H1 (cell line): Measurements from ENCODE around the gene CNOT3. TPM values are rescaled to one million over a fixed set of nuclear protein-coding genes. Genes with fewer than 3 reads are reported as not detected.

Experiments used
- CTCF ChIA-PET: fragments of 300-600 bp; sonication (Branson Sonifier 250); formaldehyde crosslinking; loops from one replicate; lab custom pipeline; 2021; ENCODE audit not compliant: partially characterized antibody; lab: Charles Lee
- POLR2A ChIA-PET: fragments of 300-600 bp; sonication (Branson Sonifier 250); formaldehyde crosslinking; loops from one replicate; lab custom pipeline; 2021; ENCODE audit warnings: inconsistent platforms; ENCODE audit not compliant: partially characterized antibody; lab: Charles Lee
- DNase-seq, 2 experiments: peaks; one replicate each; pipeline versions ENCODE4 v3.0.0 to v3.0.0-alpha.2; 2010 to 2022; ENCODE audit warnings: low spot score in 2 of 2, low read depth in 1 of 2, mixed read lengths in 1 of 2
- FAIRE-seq: peaks from 2 replicates; lab custom pipeline; 2011; peaks lifted over from hg19 to GRCh38; lab: Jason Lieb, UNC
- H2AFZ ChIP-seq: 2 replicates; pipeline ENCODE4 v1.8.1; 2012; ENCODE audit warnings: low read length, inconsistent platforms
- H2AK5ac ChIP-seq: 2 replicates; pipeline ENCODE4 v1.6.1; 2013; ENCODE audit warnings: low read depth, low read length
- H2BK120ac ChIP-seq: replicated peaks from 2 replicates; pipeline ENCODE3; 2013; ENCODE audit warnings: low read depth, low read length, inconsistent platforms
- H2BK12ac ChIP-seq: 2 replicates; pipeline ENCODE4 v1.6.1; 2013; ENCODE audit warnings: low read depth, low read length
- H2BK15ac ChIP-seq: 2 replicates; pipeline ENCODE4 v1.6.1; 2013; ENCODE audit warnings: low read length
- H2BK20ac ChIP-seq: 2 replicates; pipeline ENCODE4 v1.6.1; 2013; ENCODE audit warnings: low read length
- H2BK5ac ChIP-seq: 2 replicates; pipeline ENCODE4 v1.6.1; 2013; ENCODE audit warnings: low read depth, low read length
- H3K14ac ChIP-seq: 2 replicates; pipeline ENCODE4 v1.6.1; 2013; ENCODE audit warnings: inconsistent platforms; ENCODE audit not compliant: insufficient read length
- H3K18ac ChIP-seq: 2 replicates; pipeline ENCODE4 v1.6.1; 2013; ENCODE audit warnings: low read length; ENCODE audit errors: extremely low read depth
- H3K23ac ChIP-seq: 2 replicates; pipeline ENCODE4 v1.6.1; 2013; ENCODE audit warnings: inconsistent platforms; ENCODE audit not compliant: insufficient read length
- H3K23me2 ChIP-seq: 2 replicates; pipeline ENCODE4 v1.6.1; 2013; ENCODE audit warnings: low read depth, low read length
- H3K27ac ChIP-seq: 2 replicates; pipeline ENCODE4 v1.6.1; 2011; ENCODE audit warnings: low read depth, low read length, inconsistent platforms
- H3K27me3 ChIP-seq, 4 experiments: replicated peaks in 1 of 4; 1 replicate in 1 of 4; 2 replicates in 3 of 4; pipeline versions ENCODE4 v1.6.1 to v1.8.1; 2011 to 2013; ENCODE audit warnings: low read length in 3 of 4, mild to moderate bottlenecking in 3 of 4, inconsistent platforms in 2 of 4, mixed read lengths in 2 of 4, moderate library complexity in 1 of 4; ENCODE audit not compliant: control insufficient read depth in 3 of 4, insufficient read depth in 3 of 4; ENCODE audit errors: extremely low read depth in 1 of 4
- H3K36me3 ChIP-seq, 4 experiments: 2 replicates each; pipeline versions ENCODE4 v1.6.1 to v1.8.1; 2011 to 2013; ENCODE audit warnings: mild to moderate bottlenecking in 4 of 4, low read length in 3 of 4, moderate library complexity in 2 of 4, control low read depth in 1 of 4, inconsistent platforms in 1 of 4; ENCODE audit not compliant: insufficient read depth in 4 of 4, control insufficient read depth in 2 of 4
- H3K4ac ChIP-seq: replicated peaks from 2 replicates; pipeline ENCODE3; 2013; ENCODE audit warnings: low read length, low read depth, mixed read lengths, inconsistent platforms; ENCODE audit not compliant: insufficient read length
- H3K4me1 ChIP-seq, 4 experiments: replicated peaks in 1 of 4; 1 replicate in 1 of 4; 2 replicates in 3 of 4; pipeline versions ENCODE4 v1.6.1 to v1.8.1; 2011 to 2013; ENCODE audit warnings: low read length in 3 of 4, inconsistent platforms in 2 of 4, mixed read lengths in 1 of 4; ENCODE audit not compliant: insufficient read depth in 4 of 4, control insufficient read depth in 3 of 4
- H3K4me2 ChIP-seq, 2 experiments: 2 replicates each; pipeline versions ENCODE4 v1.6.1 to v1.8.1; 2011 to 2013; ENCODE audit warnings: low read depth in 2 of 2, low read length in 2 of 2, control low read depth in 1 of 2, inconsistent platforms in 1 of 2, mild to moderate bottlenecking in 1 of 2; ENCODE audit not compliant: insufficient read depth in 1 of 2
- H3K4me3 ChIP-seq, 4 experiments: fragments of 200-600, 300-600 bp in 1 of 4; sonication (generic), shearing (Covaris generic), sonication (Bioruptor Twin) in 1 of 4; 2 replicates each; pipeline versions ENCODE4 v1.5.1 to v1.8.1; 2011 to 2016; ENCODE audit warnings: low read length in 4 of 4, low read depth in 3 of 4, control low read depth in 2 of 4, inconsistent platforms in 2 of 4, mild to moderate bottlenecking in 2 of 4, mixed read lengths in 1 of 4, moderate library complexity in 1 of 4; ENCODE audit not compliant: insufficient read depth in 2 of 4; ENCODE audit errors: extremely low read depth in 1 of 4
- H3K56ac ChIP-seq: replicated peaks from 2 replicates; pipeline ENCODE3; 2013; ENCODE audit warnings: low read depth, mild to moderate bottlenecking, mixed read lengths, low read length, inconsistent platforms; ENCODE audit not compliant: insufficient read length
- H3K79me1 ChIP-seq: 2 replicates; pipeline ENCODE4 v1.6.1; 2013; ENCODE audit warnings: low read depth, low read length, control low read depth
- H3K79me2 ChIP-seq, 2 experiments: 2 replicates each; pipeline versions ENCODE4 v1.6.1 to v1.8.1; 2012 to 2013; ENCODE audit warnings: low read length in 2 of 2, mild to moderate bottlenecking in 2 of 2, inconsistent platforms in 1 of 2; ENCODE audit not compliant: insufficient read depth in 2 of 2, control insufficient read depth in 1 of 2
- H3K9ac ChIP-seq, 4 experiments: replicated peaks in 1 of 4; 1 replicate in 1 of 4; 2 replicates in 3 of 4; pipeline versions ENCODE4 v1.6.1 to v1.8.1; 2011 to 2013; ENCODE audit warnings: low read depth in 3 of 4, low read length in 3 of 4, control low read depth in 2 of 4, mild to moderate bottlenecking in 2 of 4, moderate library complexity in 2 of 4, inconsistent platforms in 1 of 4; ENCODE audit errors: extremely low read depth in 1 of 4
- H3K9me3 ChIP-seq, 2 experiments: 2 replicates each; pipeline versions ENCODE4 v1.6.1 to v1.8.1; 2012 to 2013; ENCODE audit warnings: mild to moderate bottlenecking in 2 of 2, moderate library complexity in 2 of 2, control low read depth in 1 of 2, inconsistent platforms in 1 of 2, low read depth in 1 of 2, low read length in 1 of 2, mixed read lengths in 1 of 2; ENCODE audit not compliant: insufficient read depth in 2 of 2
- H4K20me1 ChIP-seq, 2 experiments: replicated peaks in 1 of 2; 2 replicates each; pipeline versions ENCODE3 to v1.8.1; 2011 to 2013; ENCODE audit warnings: inconsistent platforms in 2 of 2, low read length in 2 of 2, mild to moderate bottlenecking in 1 of 2; ENCODE audit not compliant: insufficient read depth in 2 of 2, control insufficient read depth in 1 of 2
- H4K5ac ChIP-seq: 2 replicates; pipeline ENCODE4 v1.6.1; 2013; ENCODE audit warnings: low read length, low read depth, mixed read lengths, inconsistent platforms; ENCODE audit not compliant: insufficient read length
- H4K8ac ChIP-seq: 2 replicates; pipeline ENCODE4 v1.8.0; 2013; ENCODE audit warnings: mild to moderate bottlenecking, moderate library complexity, low read length, inconsistent platforms; ENCODE audit not compliant: insufficient read depth; ENCODE audit errors: extremely low read depth
- H4K91ac ChIP-seq: replicated peaks from 2 replicates; pipeline ENCODE3; 2013; ENCODE audit warnings: low read length, mixed read lengths, inconsistent platforms; ENCODE audit not compliant: insufficient read length
- ATF2 ChIP-seq: IDR thresholded peaks from 2 replicates; pipeline ENCODE4 v1.6.1; 2012; ENCODE audit warnings: low read length, inconsistent platforms
- CREB1 ChIP-seq: IDR thresholded peaks from 2 replicates; pipeline ENCODE4 v1.6.1; 2012; ENCODE audit warnings: inconsistent platforms
- CTCF ChIP-seq, 3 experiments: IDR thresholded peaks; 1 replicate in 2 of 3; 2 replicates in 1 of 3; pipeline versions ENCODE4 v1.5.1 to v1.6.1; 2011; ENCODE audit warnings: low read length in 3 of 3, mild to moderate bottlenecking in 3 of 3, inconsistent platforms in 2 of 3, low read depth in 1 of 3, moderate library complexity in 1 of 3; ENCODE audit not compliant: insufficient read depth in 1 of 3; ENCODE audit errors: control extremely low read depth in 1 of 3
- HDAC6 ChIP-seq: IDR thresholded peaks from one replicate; pipeline ENCODE4 v1.7.1; 2012; ENCODE audit warnings: low read depth, mild to moderate bottlenecking, inconsistent platforms, low read length, moderate library complexity
- JUN ChIP-seq: IDR thresholded peaks from 2 replicates; pipeline ENCODE4 v1.6.1; 2011; ENCODE audit warnings: low read depth, mild to moderate bottlenecking, improper control_type of control experiment, low read length
- NRF1 ChIP-seq: IDR thresholded peaks from 2 replicates; pipeline ENCODE4 v1.6.1; 2011; ENCODE audit warnings: mild to moderate bottlenecking, low read depth, low read length, improper control_type of control experiment
- SP2 ChIP-seq: IDR thresholded peaks from 2 replicates; pipeline ENCODE4 v1.6.1; 2012; ENCODE audit warnings: mild to moderate bottlenecking, low read length, inconsistent platforms
- SUZ12 ChIP-seq: fragments of 200-600 bp; sonication (generic); IDR thresholded peaks from 2 replicates; pipeline ENCODE4 v1.6.1; 2012; ENCODE audit warnings: mild to moderate bottlenecking, inconsistent platforms, low read length, moderate library complexity, mixed read lengths
- TAF1 ChIP-seq: IDR thresholded peaks from 2 replicates; pipeline ENCODE4 v1.6.1; 2011; ENCODE audit warnings: mild to moderate bottlenecking, low read depth, low read length
- ZNF274 ChIP-seq: IDR thresholded peaks from 2 replicates; pipeline ENCODE4 v1.7.0; 2012; ENCODE audit warnings: low read length, borderline replicate concordance; ENCODE audit errors: extremely low read depth
- WGBS, 2 experiments: shearing (Covaris generic) in 1 of 2; methylation state at CpG; one replicate each; pipeline versions ENCODE4 v1.1.6 to v1.1.7; 2013 to 2015; ENCODE audit warnings: low lambda C conversion rate in 2 of 2, mixed read lengths in 2 of 2, inconsistent platforms in 1 of 2, low coverage in 1 of 2, missing lambda C conversion rate in 1 of 2; ENCODE audit not compliant: insufficient replicate concordance in 2 of 2, insufficient coverage in 1 of 2, insufficient read length in 1 of 2; ENCODE audit errors: extremely low coverage in 1 of 2, missing lambda C conversion rate in 1 of 2; 5-methylcytosine and 5-hydroxymethylcytosine counted together
- polyA plus RNA-seq, 7 experiments: library from polyadenylated mRNA; depleted of rRNA in 3 of 7; stranded (reverse) in 5 of 7; unstranded in 2 of 7; fragments of >200 nt in 5 of 7; fragments of 200-250 nt in 2 of 7; gene quantifications; 1 replicate in 5 of 7; 2 replicates in 1 of 7; 4 replicates in 1 of 7; pipeline versions ENCODE4 v1.2.1 to v1.2.3, GENCODE V29; 2011 to 2013; ENCODE audit warnings: missing spikeins in 2 of 7, mixed read lengths in 2 of 7
- total RNA-seq: library from RNA; stranded (reverse); fragmentation: NEBNext Ultra II Directional; extraction: Animal tissue kit (Norgen Biotek cat#: 25700); gene quantifications from 2 replicates; pipeline ENCODE4 v1.2.1, GENCODE V29; 2021

CNOT3 gene
- total and polyA plus RNA-seq, 2 of the 8 experiments (the other 6 are each of a cell fraction or from before 2014, with no cell fraction given) = 21.2 to 86.4 TPM

- no peak overlapping the region for H4K5ac ChIP-seq
- no peak overlapping the region for H2BK12ac ChIP-seq
- H4K8ac ChIP-seq = no peak overlapping the region; the same call in 1 of the 2 replicates
- peaks cover 20% of the 10 kb centered on the region for H3K23me2 ChIP-seq
- no peaks in the 10 kb centered on the region for H3K36me3 ChIP-seq
- H2AK5ac ChIP-seq = no peak overlapping the region
- peak overlapping the region; percentile 63 to 85 for H3K4me2 ChIP-seq
- no peak overlapping the region for H3K18ac ChIP-seq
- DNase-seq (no peak), FAIRE-seq (no peak)
- no peak overlapping the region for H2BK20ac ChIP-seq
- H3K9ac ChIP-seq = no peak overlapping the region
- no peak overlapping the region for H2BK120ac ChIP-seq
- H3K9me3 ChIP-seq = no peaks in the 10 kb centered on the region
- H3K56ac ChIP-seq = no peak overlapping the region
- peaks cover 10% of the 10 kb centered on the region for H3K79me1 ChIP-seq
- no peak overlapping the region for H4K91ac ChIP-seq
- no peaks in the 10 kb centered on the region for H3K79me2 ChIP-seq
- POLR2A ChIA-PET = interaction anchor here (1.0 to 4.0 kb wide), 8 partner anchors 12 to 258 kb away, joined by 3 to 28 read pairs (median 6); partner anchors contain the start of genes RPS9 and TMC4
- peaks cover 0 to 24% (median 11%) of the 10 kb centered on the region in 4 experiments; a peak in 6 of 7 replicates for H3K4me1 ChIP-seq
- H3K23ac ChIP-seq = no peak overlapping the region
- peak overlapping the region in 2 of 4 experiments; percentile 3 to 61; a peak in 4 of 8 replicates for H3K4me3 ChIP-seq
- no peak overlapping the region for H2AFZ ChIP-seq
- H3K4ac ChIP-seq = no peak overlapping the region
- H4K20me1 ChIP-seq = peaks cover 0 to 16% of the 10 kb centered on the region in 2 experiments
- no peak overlapping the region for H2BK5ac ChIP-seq
- H2BK15ac ChIP-seq = no peak overlapping the region
- 84% methylated on average over 14 of the region's 14 CpGs; no CpG with 5 or more reads in 1 of the 2 experiments for WGBS, 2 experiments
- CTCF ChIA-PET = no interaction called here
- H3K27me3 ChIP-seq = peaks cover 0 to 10% (median 4%) of the 10 kb centered on the region in 4 experiments; a peak in 4 of 7 replicates
- H3K27ac ChIP-seq = no peak overlapping the region
- no peak overlapping the region for H3K14ac ChIP-seq
- TF ChIP-seq ATF2 = no peak
- TF ChIP-seq SP2 = no peak
- no peak for TF ChIP-seq CTCF (IDR thresholded peaks at IDR 0.05; ENCODE audit: control extremely low read depth in 1 of 3, insufficient read depth in 1 of 3, low read depth in 1 of 3, low read length in 3 of 3)
- no peak for TF ChIP-seq TAF1
- no peak for TF ChIP-seq JUN
- TF ChIP-seq ZNF274 = no peak
- TF ChIP-seq NRF1 = no peak
- no peak for TF ChIP-seq SUZ12
- TF ChIP-seq CREB1 = no peak
- TF ChIP-seq HDAC6 = no peak
Measured at GRCh38 chr19:54162884-54163283, 25.3 kb downstream of the CNOT3 start.
